Naive B cell (primary cell): ENCODE results near the gene KLHL26. TPM values are rescaled to one million over a fixed set of nuclear protein-coding genes. Genes with fewer than 3 reads are reported as not detected.
"Not testable (repeated sequence)": the region's sequence is repeated elsewhere in the genome, so short reads cannot be mapped to it uniquely, and the experiment has no call there.

ENCODE experiments used
- ATAC-seq, 2 donors: fragments of 150-1000 bp; cut with Tn5 transposase; 2 replicates each; pipeline ENCODE4 v1.10.0; 2021; ENCODE audit warnings: low read depth in 2 of 2, mild to moderate bottlenecking in 2 of 2, moderate library complexity in 2 of 2
- DNase-seq: peaks from one replicate; pipeline ENCODE4 v3.0.0; 2022
- H3K27ac Mint-ChIP-seq, 6 donors: one replicate each; pipeline ENCODE4 v1.8.0; 2020 to 2022; ENCODE audit warnings: mild to moderate bottlenecking in 6 of 6, mixed read lengths in 6 of 6, moderate library complexity in 5 of 6, inconsistent platforms in 2 of 6
- H3K27me3 Mint-ChIP-seq, 3 donors: one replicate each; pipeline ENCODE4 v1.8.0; 2021 to 2022; ENCODE audit warnings: mixed read lengths in 3 of 3, mild to moderate bottlenecking in 1 of 3
- H3K36me3 Mint-ChIP-seq, 2 donors: one replicate each; pipeline ENCODE4 v1.8.0; 2020 to 2022; ENCODE audit warnings: mixed read lengths in 2 of 2, inconsistent platforms in 1 of 2, mild to moderate bottlenecking in 1 of 2
- H3K4me1 Mint-ChIP-seq, 3 donors: one replicate each; pipeline ENCODE4 v1.8.0; 2020 to 2022; ENCODE audit warnings: mixed read lengths in 3 of 3, inconsistent platforms in 1 of 3, mild to moderate bottlenecking in 1 of 3, moderate library complexity in 1 of 3
- H3K4me3 Mint-ChIP-seq, 8 donors: one replicate each; pipeline ENCODE4 v1.8.0; 2020 to 2022; ENCODE audit warnings: mild to moderate bottlenecking in 8 of 8, mixed read lengths in 8 of 8, moderate library complexity in 8 of 8, inconsistent platforms in 2 of 8
- H3K9me3 Mint-ChIP-seq, 7 donors: one replicate each; pipeline ENCODE4 v1.8.0; 2020 to 2022; ENCODE audit warnings: mixed read lengths in 7 of 7, mild to moderate bottlenecking in 5 of 7, inconsistent platforms in 2 of 7, moderate library complexity in 1 of 7
- polyA plus RNA-seq, 6 donors: library from polyadenylated mRNA; unstranded; fragments of 300-500 nt; fragmentation: Illumina TruSeq; gene quantifications; one replicate each; pipeline ENCODE4 v1.2.3, GENCODE V29; 2021; ENCODE audit warnings: low read depth in 6 of 6

KLHL26 gene
- polyA plus RNA-seq, 6 donors from 2014 or later: 2.0 to 3.7 (median 3.6) TPM; not detected in 1

GRCh38 chr19:18669524-18669817, 32.6 kb downstream of the KLHL26 start:
- peaks cover 0 to 8% of the 10 kb centered on the region in 2 donors for H3K36me3 Mint-ChIP-seq

GRCh38 chr19:18669883-18670282, 33.1 kb downstream of the KLHL26 start:
- H3K27me3 Mint-ChIP-seq: no peaks in the 10 kb centered on the region
- H3K27ac Mint-ChIP-seq: peak overlapping the region in 3 of 6 donors; percentile 33 to 76 (median 63)
- no peaks in the 10 kb centered on the region for H3K9me3 Mint-ChIP-seq
- no peak overlapping the region for H3K4me3 Mint-ChIP-seq
- peaks cover 0 to 11% (median 10%) of the 10 kb centered on the region in 3 donors for H3K4me1 Mint-ChIP-seq
- no peak for DNase-seq
- no peak for ATAC-seq
- peaks cover 0 to 8% of the 10 kb centered on the region in 2 donors for H3K36me3 Mint-ChIP-seq

More at GRCh38 chr19:18669524-18669817, 32.6 kb downstream of the KLHL26 start:
- DNase-seq (no peak), ATAC-seq (no peak)
- Mint-ChIP-seq H3K27me3 (no peaks in the 10 kb centered on the region), H3K27ac (peak overlapping the region in 1 of 6 donors; percentile 76), H3K4me1 (peaks cover 0 to 11% (median 10%) of the 10 kb centered on the region in 3 donors), H3K4me3 (no peak overlapping the region), H3K9me3 (no peaks in the 10 kb centered on the region)

GRCh38 chr19:18670312-18670711, 33.5 kb downstream of the KLHL26 start:
- no peak overlapping the region for H3K4me3 Mint-ChIP-seq
- peaks cover 0 to 8% of the 10 kb centered on the region in 2 donors for H3K36me3 Mint-ChIP-seq
- H3K9me3 Mint-ChIP-seq: no peaks in the 10 kb centered on the region
- DNase-seq: no peak
- no peak for ATAC-seq
- H3K4me1 Mint-ChIP-seq: peaks cover 0 to 11% (median 10%) of the 10 kb centered on the region in 3 donors
- peak overlapping the region in 1 of 6 donors; percentile 63 for H3K27ac Mint-ChIP-seq
- no peaks in the 10 kb centered on the region for H3K27me3 Mint-ChIP-seq

- H3K9me3 Mint-ChIP-seq: no peaks in the 10 kb centered on the region
- no peak overlapping the region for H3K27ac Mint-ChIP-seq
- no peak for ATAC-seq
- no peaks in the 10 kb centered on the region for H3K27me3 Mint-ChIP-seq
- H3K4me1 Mint-ChIP-seq: peaks cover 0 to 5% (median 4%) of the 10 kb centered on the region in 3 donors
- H3K4me3 Mint-ChIP-seq: no peak overlapping the region
- DNase-seq: no peak
- peaks cover 0 to 8% of the 10 kb centered on the region in 2 donors for H3K36me3 Mint-ChIP-seq
Observed at GRCh38 chr19:18671303-18672043, 34.6 kb downstream of the KLHL26 start.

- peaks cover 0 to 8% of the 10 kb centered on the region in 2 donors for H3K36me3 Mint-ChIP-seq
- no peaks in the 10 kb centered on the region for H3K9me3 Mint-ChIP-seq
- H3K27ac Mint-ChIP-seq: no peak overlapping the region
- H3K4me1 Mint-ChIP-seq: no peaks in the 10 kb centered on the region
- no peaks in the 10 kb centered on the region for H3K27me3 Mint-ChIP-seq
- ATAC-seq (no peak), DNase-seq (no peak)
- H3K4me3 Mint-ChIP-seq: no peak overlapping the region
Observed at GRCh38 chr19:18672044-18672451, 35.2 kb downstream of the KLHL26 start.

GRCh38 chr19:18672606-18673337, 35.9 kb downstream of the KLHL26 start:
- ATAC-seq: no peak
- H3K9me3 Mint-ChIP-seq: no peaks in the 10 kb centered on the region

GRCh38 chr19:18674616-18675015, 37.8 kb downstream of the KLHL26 start:
- H3K9me3 Mint-ChIP-seq: no peaks in the 10 kb centered on the region
- no peak for DNase-seq
- no peak overlapping the region for H3K27ac Mint-ChIP-seq
- peaks cover 0 to 7% of the 10 kb centered on the region in 2 donors for H3K36me3 Mint-ChIP-seq
- no peaks in the 10 kb centered on the region for H3K4me1 Mint-ChIP-seq
- H3K27me3 Mint-ChIP-seq: peaks cover 0 to 6% (median 0%) of the 10 kb centered on the region in 3 donors
- H3K4me3 Mint-ChIP-seq: no peak overlapping the region
- ATAC-seq: no peak

More at GRCh38 chr19:18672606-18673337, 35.9 kb downstream of the KLHL26 start:
- H3K27me3 Mint-ChIP-seq: no peaks in the 10 kb centered on the region
- no peak for DNase-seq
- H3K27ac Mint-ChIP-seq: no peak overlapping the region
- H3K36me3 Mint-ChIP-seq: peaks cover 0 to 8% of the 10 kb centered on the region in 2 donors
- no peak overlapping the region for H3K4me3 Mint-ChIP-seq
- H3K4me1 Mint-ChIP-seq: no peaks in the 10 kb centered on the region

GRCh38 chr19:18675779-18676178, 39.0 kb downstream of the KLHL26 start:
- ATAC-seq (no peak), DNase-seq (no peak)
- peak overlapping the region in 1 of 6 donors; percentile 21 for H3K27ac Mint-ChIP-seq
- peak overlapping the region in 1 of 8 donors; percentile 29 for H3K4me3 Mint-ChIP-seq
- no peaks in the 10 kb centered on the region for H3K9me3 Mint-ChIP-seq
- H3K36me3 Mint-ChIP-seq: no peaks in the 10 kb centered on the region
- H3K4me1 Mint-ChIP-seq: no peaks in the 10 kb centered on the region
- peaks cover 0 to 6% (median 0%) of the 10 kb centered on the region in 3 donors for H3K27me3 Mint-ChIP-seq

- DNase-seq: no peak
- no peak for ATAC-seq
- Mint-ChIP-seq H3K4me1 (peaks cover 0 to 2% (median 0%) of the 10 kb centered on the region in 3 donors), H3K4me3 (no peak overlapping the region), H3K9me3 (no peaks in the 10 kb centered on the region), H3K36me3 (no peaks in the 10 kb centered on the region), H3K27ac (no peak overlapping the region), H3K27me3 (peaks cover 0 to 6% (median 0%) of the 10 kb centered on the region in 3 donors)
Observed at GRCh38 chr19:18676692-18677091, 39.9 kb downstream of the KLHL26 start.

- Mint-ChIP-seq H3K4me3 (no peak overlapping the region), H3K9me3 (no peaks in the 10 kb centered on the region), H3K4me1 (peaks cover 0 to 4% (median under 1%) of the 10 kb centered on the region in 3 donors), H3K27me3 (peaks cover 0 to 6% (median 0%) of the 10 kb centered on the region in 3 donors), H3K36me3 (no peaks in the 10 kb centered on the region), H3K27ac (peak overlapping the region in 1 of 6 donors; percentile 42)
- no peak for DNase-seq
- ATAC-seq: no peak
Observed at GRCh38 chr19:18677156-18677555, 40.3 kb downstream of the KLHL26 start.

GRCh38 chr19:18680148-18680547, 43.3 kb downstream of the KLHL26 start:
- H3K4me1 Mint-ChIP-seq: peaks cover 10 to 26% (median 22%) of the 10 kb centered on the region in 3 donors
- H3K36me3 Mint-ChIP-seq, H3K27ac Mint-ChIP-seq, H3K27me3 Mint-ChIP-seq, ATAC-seq, DNase-seq, H3K9me3 Mint-ChIP-seq: not testable (repeated sequence)
- H3K4me3 Mint-ChIP-seq: peak overlapping the region in 1 of 8 donors; percentile 15

GRCh38 chr19:18682807-18683108, 45.9 kb downstream of the KLHL26 start:
- peak overlapping the region; percentile 69 to 96 (median 84) for H3K27ac Mint-ChIP-seq
- H3K4me3 Mint-ChIP-seq: peak overlapping the region; percentile 76 to 92 (median 84)
- peaks cover 0 to 6% (median 0%) of the 10 kb centered on the region in 3 donors for H3K27me3 Mint-ChIP-seq
- no peak for ATAC-seq
- H3K4me1 Mint-ChIP-seq: peaks cover 11 to 47% (median 43%) of the 10 kb centered on the region in 3 donors
- H3K9me3 Mint-ChIP-seq: no peaks in the 10 kb centered on the region
- DNase-seq: no peak
- no peaks in the 10 kb centered on the region for H3K36me3 Mint-ChIP-seq

GRCh38 chr19:18683109-18683957, 46.5 kb downstream of the KLHL26 start, which contains the start of gene CRTC1:
Gene CRTC1, plus strand, starts transcription at chr19:18683680. Its CDS starts 23 bp downstream, at chr19:18683703.
- Mint-ChIP-seq H3K27ac (peak within 1 kb of the TSS; percentile 69 to 96 (median 91)), H3K4me1 (peaks cover 16 to 53% (median 49%) of the 10 kb centered on the region in 3 donors), H3K4me3 (peak within 1 kb of the TSS; percentile 80 to 97 (median 88)), H3K9me3 (no peaks in the 10 kb centered on the region), H3K36me3 (no peaks in the 10 kb centered on the region), H3K27me3 (peaks cover 0 to 2% (median 0%) of the 10 kb centered on the region in 3 donors)
- DNase-seq: peak; percentile 95
- peak; percentile 80 to 86 for ATAC-seq
